Activated CD4-positive, alpha-beta T cell treated with anti-CD3 and anti-CD28 coated beads, Interleukin-2, Interleukin-4, amounts not matched to agents 100 ng/mL and 50 ng/mL, durations not matched to agents 16 hours and 8 hours (primary cell): ENCODE measurements around the gene RIGI.
A peak's percentile ranks its signal among the peaks of the same experiment; 100 is the strongest.
"Not testable (repeated sequence)": the region's sequence is repeated elsewhere in the genome, so short reads cannot be mapped to it uniquely, and the experiment has no call there.

ENCODE experiments used
- DNase-seq: peaks from one replicate; pipeline ENCODE4 v3.0.0-alpha.2; 2020; ENCODE audit warnings: low spot score

Gene RIGI

DNA sequence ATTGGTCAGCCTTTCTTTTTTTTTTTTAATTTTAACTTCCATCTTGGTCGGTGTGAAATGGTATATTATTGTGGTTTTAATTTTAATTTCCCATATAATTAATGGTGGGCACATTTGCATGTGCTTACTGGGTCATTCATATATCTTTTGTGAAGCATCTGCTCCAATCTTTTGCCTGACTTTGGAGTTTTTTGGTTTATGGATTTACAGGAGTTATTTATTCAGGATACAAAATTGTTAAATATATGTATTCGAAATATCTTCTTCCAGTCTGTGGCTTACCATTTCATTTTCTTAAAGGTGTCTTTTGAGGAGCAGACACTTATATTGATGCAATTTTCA is 682 bp upstream of the RIGI start:
- DNase-seq: no peak

DNA sequence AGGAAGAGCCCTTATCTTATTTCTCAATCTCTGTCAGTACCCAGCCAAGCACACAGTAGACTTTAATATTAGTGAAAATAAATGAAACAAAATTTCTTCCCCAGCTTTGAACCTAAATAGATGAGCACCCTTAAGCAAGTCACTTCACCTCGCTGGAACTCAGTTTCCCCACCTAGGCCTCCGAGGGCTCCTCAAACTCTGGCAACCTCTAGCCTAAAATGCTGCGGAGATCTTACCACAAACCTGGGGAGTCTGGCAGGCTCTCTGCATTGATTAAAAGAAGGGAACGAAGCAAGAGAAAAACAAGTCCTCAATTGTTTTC is 326 bp downstream of the RIGI start:
- no peak for DNase-seq

DNA sequence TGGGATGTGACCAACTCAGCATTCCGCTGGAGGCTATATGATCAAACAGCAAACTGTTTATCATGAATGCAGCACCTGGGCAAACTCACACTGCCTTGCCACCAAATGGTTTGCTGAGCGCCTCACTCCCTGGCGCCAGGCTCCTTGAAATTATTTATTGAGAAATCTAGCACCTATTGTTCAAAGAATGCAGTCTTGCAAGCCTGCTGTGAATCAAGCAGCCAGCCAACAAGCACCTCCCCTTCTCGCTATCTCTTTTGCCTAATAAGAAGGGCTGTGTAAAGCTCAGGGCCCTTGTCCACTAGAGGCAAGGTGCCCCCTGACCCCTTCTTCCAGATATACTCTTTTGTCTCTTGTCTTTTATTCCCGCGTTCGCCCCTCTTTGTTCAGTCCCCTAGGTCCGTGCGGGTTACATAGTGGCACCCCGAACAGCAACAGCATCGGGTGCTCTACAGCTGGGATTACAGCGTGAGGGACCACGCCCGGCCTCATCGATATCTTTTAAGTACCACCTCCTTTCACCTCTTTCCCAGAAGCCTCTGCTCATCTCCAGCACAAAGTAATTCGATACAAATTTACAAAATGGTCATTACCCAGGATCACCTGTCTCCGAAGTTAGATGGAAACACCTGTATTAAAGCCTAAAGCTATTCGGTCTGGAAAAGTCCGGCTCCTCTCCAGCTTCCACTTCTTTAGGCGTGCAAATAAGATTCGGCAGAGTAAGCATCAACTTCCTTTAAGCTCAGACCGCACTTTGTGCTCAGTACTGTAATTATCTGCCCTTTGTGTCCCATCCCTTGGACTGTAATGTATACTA is 896 bp downstream of the RIGI start:
- peak; percentile 13 for DNase-seq

DNA sequence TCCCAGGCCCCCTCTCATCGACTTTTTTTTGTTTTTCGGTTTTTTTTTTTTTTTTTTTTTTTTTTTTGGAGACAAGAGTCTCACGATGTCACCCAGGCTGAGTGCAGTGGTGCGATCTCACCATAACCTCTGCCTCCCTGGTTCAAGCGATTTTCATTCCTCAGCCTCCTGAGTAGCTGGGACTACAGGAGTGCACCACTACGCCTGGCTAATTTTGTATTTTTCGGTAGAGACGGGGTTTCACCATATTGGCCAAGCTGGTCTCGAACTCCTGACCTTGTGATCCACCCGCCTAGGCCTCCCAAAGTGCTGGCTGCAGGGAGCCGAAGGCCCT is 1.5 kb downstream of the RIGI start:
- not testable (repeated sequence) for DNase-seq

DNA sequence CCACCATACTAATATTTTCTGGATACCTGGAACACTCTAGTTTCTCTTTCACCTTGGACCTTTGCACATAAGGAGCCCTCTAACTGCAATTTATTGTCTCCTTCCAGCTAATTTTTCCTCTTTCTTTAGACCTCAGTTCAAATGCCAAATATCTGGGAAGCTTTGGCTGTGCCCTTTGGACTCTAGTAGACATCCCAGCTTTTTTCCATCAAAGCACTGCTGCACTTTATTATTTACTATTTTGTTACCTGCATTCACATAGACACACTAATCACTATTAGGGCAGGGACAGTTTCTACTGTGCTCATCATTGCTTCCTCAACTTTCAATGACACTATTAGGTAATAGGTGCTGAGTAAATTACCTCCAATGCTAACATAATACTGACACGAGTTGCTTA is 2.1 kb downstream of the RIGI start:
- no peak for DNase-seq

DNA sequence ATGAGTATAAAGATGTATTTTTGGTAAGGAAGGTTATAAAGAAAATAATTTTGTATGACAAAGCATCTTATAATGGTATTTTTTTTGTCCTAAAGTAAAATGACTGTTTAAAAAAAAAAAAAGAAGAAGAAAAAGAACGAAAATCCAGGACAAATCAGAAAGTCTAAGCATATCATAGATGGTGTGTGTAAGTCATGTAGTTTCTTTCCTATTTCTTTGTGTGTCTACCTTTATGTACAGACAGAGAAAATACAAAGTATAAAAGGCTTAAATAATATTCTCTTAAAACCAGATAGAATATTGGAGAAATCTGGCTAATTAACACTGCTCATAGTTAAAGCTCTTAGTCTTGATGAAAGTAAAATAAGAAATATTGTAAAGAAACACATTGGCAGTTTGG is 7.7 kb downstream of the RIGI start:
- no peak for DNase-seq

DNA sequence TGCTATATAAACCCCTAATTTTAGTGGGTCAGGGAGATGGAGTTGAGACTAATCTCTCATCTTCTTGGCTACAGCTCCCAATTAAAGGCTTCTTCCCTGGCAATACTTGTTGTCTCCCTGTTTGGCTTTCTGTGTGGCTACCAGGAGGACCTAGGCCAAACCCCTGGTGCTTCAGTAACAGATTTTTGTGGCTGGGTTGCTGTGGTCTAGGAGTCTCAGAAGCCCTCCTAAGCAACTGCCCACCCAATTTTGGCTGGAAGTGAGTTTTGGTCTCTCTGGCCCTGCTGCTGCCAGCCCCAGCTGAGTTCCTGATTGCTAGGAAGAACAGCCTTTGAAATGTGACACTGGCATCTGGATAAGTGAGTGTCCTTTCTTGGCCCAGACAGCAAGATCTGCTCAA is 9.8 kb downstream of the RIGI start:
- DNase-seq: no peak

DNA sequence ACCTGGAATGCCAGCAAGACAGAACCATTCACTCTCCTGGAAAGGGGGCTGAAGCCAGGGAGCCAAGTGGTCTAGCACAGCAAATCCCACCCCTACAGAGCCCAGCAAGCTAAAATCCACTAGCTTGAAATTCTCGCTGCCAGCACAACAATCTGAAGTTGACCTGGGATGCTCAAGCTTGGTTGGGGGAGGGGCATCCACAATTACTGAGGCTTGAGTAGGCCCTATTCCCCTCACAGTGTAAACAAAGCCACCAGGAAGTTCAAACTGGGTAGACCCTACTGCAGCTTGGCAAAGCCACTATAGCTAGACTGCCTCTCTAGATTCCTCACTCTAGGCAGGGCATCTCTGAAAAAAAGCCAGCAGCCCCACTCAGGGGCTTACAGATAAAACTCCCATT is 17.3 kb downstream of the RIGI start:
- no peak for DNase-seq

DNA sequence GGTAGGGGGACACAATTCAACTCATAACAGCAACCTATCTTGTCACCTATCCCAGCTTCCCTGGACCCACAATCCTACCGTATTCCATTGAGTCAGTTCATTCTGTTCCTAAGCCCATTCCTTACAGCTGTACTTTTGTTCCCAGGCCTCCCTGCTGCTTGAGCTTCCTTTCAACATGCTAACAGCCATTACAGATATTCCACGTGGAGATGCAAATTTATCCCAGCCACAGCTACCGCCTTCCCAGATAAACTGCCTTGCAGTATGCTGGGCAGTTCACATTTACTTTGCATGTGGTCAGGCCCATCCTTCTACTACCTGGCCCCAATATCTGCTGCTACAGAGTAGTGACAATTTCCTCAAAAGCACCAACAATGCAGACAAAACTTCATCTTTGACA is 23.0 kb downstream of the RIGI start:
- DNase-seq: no peak

DNA sequence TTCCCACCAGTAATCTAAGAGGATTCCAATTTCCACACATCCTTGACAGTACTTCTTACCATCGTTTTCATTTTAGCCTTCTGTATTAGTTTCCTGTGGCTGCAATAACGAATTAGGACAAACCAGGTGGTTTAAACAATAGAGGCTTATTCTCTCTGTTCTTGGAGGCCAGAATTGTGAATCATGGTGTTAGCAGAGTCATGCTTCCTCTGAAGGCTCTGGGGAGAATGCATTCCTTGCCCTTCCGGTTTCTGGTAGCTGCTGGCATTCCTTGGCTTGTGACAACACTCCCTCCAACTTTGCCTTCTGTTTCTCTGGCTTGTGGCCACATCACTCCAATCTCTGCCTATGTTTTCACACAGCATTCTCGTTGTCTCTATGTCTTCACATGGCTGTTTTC is 23.5 kb downstream of the RIGI start:
- DNase-seq: no peak

DNA sequence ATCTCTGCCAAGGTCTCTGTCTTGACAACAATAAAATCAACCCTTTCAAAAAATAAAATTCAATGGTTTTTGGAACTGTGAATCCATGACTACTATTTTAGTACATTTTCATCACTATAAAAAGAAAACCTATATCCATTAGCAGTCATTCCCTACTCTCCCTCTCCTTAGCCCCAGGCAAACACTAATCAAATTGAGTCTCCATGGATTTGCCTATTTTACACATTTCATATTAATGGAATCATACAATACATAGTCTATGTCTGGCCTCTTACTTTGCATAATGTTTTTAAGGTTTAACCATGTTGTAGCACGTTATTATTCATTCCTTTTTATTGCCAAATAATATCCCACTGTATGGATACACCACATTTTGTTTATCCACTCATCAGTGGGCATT is 24.1 kb downstream of the RIGI start:
- DNase-seq: no peak

DNA sequence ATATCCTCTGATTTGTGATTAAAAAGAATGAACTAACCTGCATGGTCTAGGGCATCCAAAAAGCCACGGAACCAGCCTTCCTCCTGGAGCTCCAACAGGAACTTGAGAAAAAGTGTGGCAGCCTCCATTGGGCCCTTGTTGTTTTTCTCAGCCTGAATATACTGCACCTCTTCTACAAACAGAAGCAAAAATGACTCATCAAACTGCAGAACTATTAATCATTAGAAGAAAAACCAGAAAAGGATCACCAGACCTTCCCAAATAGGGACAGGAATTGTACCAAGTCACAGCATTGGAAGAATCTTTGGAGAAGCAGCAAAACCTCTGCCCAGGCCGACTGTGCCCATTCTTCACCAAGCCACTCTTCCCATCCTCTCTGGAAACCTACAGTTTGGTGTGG is 25.2 kb downstream of the RIGI start:
- DNase-seq: no peak

DNA sequence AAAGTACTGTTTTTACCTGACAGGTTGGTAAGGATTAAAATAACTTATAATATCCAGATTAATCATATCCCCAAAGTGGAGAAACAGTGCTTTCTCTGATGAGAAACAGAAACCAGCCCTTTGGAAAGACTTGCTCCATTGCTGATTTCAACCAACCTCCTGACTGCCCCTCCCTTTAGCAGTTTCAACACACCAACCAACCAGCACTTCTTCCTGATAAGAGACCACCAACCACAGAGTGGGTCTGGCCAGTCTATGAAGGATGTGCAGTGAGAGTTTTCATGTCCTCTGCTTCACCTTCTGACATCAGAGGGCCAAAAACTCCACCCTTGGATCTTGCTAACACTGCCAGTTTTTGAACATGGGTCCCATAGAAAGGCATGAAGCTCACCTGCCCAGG is 28.1 kb downstream of the RIGI start:
- no peak for DNase-seq

DNA sequence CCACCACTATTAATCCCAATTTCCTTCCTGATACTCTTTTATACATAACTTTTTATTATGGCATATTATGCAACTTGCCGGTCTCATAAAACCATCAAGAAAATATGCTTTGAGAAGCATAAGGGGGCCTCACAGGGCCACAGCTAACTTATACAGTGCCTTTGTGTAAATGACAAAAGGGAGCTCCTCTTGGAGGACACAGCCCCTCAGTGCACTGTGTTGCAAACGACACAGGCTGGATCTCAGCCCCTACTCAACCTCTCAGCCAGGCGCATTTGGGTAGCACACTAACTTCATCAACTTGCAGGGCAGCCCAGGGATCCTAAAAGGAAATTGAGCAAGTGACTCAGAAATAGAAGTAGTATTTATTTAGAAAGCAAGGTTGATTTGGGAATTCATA is 35.4 kb downstream of the RIGI start:
- DNase-seq: no peak

DNA sequence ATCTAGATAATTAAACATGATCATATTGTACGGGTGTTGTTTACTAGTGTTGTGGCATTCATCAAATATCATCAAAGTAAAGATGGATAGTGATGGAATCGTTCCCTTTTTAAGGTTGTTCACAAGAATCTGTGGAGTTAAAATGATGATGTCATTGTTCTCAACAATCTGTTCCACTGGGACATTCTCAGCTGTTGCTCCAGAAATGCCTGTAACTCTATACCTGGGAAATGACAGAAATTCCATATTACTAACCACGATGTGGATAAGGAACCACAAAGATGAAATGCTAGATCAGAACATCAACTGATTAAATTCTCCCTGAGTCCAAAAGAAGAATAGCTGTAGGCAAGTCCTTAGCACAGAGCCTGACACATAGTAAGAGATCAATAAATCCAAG is 38.0 kb downstream of the RIGI start:
- DNase-seq: no peak

DNA sequence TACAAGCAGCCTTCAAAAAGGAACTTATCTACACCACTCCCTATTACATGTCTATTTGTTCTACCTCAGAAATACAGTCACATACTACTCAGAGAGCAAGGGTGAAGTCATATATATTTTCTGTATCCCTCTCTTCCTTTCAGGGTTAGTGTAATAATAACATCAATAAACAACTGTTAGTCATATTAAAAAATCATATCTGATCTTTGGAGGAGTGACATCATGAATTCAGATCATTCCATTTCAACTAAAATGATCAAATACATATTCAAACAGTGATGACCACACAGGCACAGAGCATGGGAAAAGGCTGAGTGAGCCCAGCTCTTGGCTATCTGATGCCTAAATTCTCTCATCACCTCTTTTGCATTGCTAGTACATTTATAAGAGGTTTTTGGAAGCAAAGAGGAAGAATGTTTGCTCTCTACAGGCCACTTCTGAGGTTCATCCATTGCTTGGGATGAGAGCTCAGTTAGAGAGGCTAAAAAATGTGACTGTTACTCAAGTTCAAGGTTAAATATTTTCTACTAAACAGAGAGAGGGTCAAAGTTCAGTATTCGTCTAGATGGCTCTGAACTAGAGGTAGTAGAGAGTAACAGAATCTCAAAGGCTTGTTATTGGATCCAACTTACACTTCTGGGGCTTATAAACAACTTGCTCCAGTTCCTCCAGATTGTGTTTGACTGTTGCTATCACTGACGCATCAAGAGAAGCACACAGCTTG is 39.0 kb downstream of the RIGI start:
- DNase-seq: no peak

DNA sequence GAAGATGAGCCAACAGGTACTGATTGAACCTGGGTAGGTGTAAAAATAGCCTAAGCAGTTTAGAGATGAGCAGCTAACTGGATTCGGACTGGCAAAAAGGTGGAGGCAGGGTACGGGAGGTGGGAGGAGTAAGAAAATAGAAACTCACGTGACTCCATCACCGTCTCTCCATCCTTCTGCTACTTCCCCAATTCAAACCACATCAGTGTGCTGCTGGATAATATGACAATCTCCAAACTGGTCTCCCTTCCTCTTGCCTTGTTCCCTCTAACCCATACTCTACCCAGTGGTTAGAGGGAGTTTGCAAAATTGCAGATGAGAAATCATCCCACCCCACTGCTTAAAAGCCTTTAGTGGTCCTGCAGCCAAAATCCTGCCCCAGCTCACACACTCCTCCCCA is 42.7 kb downstream of the RIGI start:
- no peak for DNase-seq
